ENCODE results near the gene SAMD13.

SAMD13 gene

DNA sequence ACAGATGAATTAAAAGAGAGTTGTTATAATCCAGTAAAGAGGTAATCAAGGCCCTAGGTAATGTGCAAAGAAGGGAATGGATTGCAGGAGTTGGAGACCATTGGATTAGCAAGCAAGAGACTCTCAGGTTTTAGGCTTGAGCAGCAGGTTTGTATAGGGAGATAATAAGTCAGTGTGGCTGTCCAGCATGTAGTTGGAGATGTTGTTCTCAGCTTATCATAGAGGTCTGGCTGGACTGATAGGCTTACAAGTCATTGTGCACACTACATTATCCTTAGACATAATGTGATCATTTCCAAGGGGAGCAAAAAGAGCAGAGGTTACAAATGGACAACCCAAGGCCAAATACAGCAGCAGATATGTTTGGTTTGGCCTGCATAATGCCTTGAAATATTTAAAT, 45.9 kb upstream of the SAMD13 start:
- Histone ChIP-seq H2BK120ac (ENCODE audit: low read depth, low read length) (no peak overlapping the region), H3K18ac (ENCODE audit: low read length) (no peak overlapping the region), H4K91ac (ENCODE audit: low read depth, low read length, poor library complexity) (no peak overlapping the region), H2AK5ac (ENCODE audit: low read depth, low read length) (no peak overlapping the region), H2BK5ac (ENCODE audit: low read length) (no peak overlapping the region), H3K79me1 (ENCODE audit: low read depth, low read length) (no peaks in the 10 kb centered on the region), H3K23ac (ENCODE audit: low read depth, low read length, poor library complexity) (no peak overlapping the region), H3K9ac (ENCODE audit: low read depth, low read length, poor library complexity) (no peak overlapping the region), H3K27me3 (ENCODE audit: control insufficient read depth in 3 of 3, insufficient read depth in 3 of 3, low read depth in 1 of 3, low read length in 3 of 3) (peaks cover 0 to 12% (median 0%) of the 10 kb centered on the region in 3 experiments), H2BK12ac (ENCODE audit: low read length) (no peak overlapping the region), H2BK15ac (ENCODE audit: low read length) (no peak overlapping the region), H3K9me3 (replicated peaks in 1 of 2; ENCODE audit: control insufficient read depth in 2 of 2, insufficient read depth in 1 of 2, low read depth in 1 of 2, low read length in 2 of 2) (no peaks in the 10 kb centered on the region), H2AFZ (ENCODE audit: low read length) (no peak overlapping the region), H3K14ac (ENCODE audit: low read length) (no peak overlapping the region), H3K27ac (replicated peaks; ENCODE audit: low read length) (no peak overlapping the region), H4K8ac (ENCODE audit: low read depth, low read length) (no peak overlapping the region), H3K4me1 (ENCODE audit: control insufficient read depth in 2 of 2, insufficient read depth in 1 of 2, low read depth in 1 of 2, low read length in 2 of 2) (no peaks in the 10 kb centered on the region), H3K36me3 (replicated peaks in 1 of 2; ENCODE audit: control insufficient read depth in 2 of 2, insufficient read depth in 2 of 2, low read length in 2 of 2) (no peaks in the 10 kb centered on the region), H3K4ac (ENCODE audit: low read length) (no peak overlapping the region), H3K4me3 (ENCODE audit: low read length in 2 of 2) (no peak overlapping the region), H3K4me2 (ENCODE audit: insufficient read depth, low read length, poor library complexity, severe bottlenecking) (no peak overlapping the region)
- DNase-seq (ENCODE audit: low spot score) = no peak

DNA sequence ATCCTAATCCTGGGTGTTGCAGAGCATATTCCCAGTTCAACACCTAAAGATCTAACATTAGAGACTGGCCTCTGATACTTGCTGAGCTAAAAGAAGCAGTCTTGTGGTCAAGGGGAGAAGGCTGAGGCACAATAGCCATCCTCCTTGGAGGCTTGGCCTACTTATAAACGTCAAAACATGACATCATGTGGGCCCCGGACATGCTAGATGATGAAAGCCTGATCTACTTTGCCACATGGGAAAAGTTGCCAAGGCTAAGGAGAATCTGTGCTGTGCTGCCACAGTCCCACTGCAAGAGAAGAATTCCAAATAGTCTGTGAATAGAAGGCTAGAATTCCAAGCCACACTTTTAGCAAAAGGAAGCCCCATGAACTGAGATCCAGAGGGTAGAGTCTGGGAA, 43.9 kb upstream of the SAMD13 start:
- H3K4me3 ChIP-seq (ENCODE audit: low read length in 2 of 2) = no peak overlapping the region
- no peak overlapping the region for H3K4ac ChIP-seq (ENCODE audit: low read length)
- no peaks in the 10 kb centered on the region for H3K4me1 ChIP-seq (ENCODE audit: control insufficient read depth in 2 of 2, insufficient read depth in 1 of 2, low read depth in 1 of 2, low read length in 2 of 2)

DNA sequence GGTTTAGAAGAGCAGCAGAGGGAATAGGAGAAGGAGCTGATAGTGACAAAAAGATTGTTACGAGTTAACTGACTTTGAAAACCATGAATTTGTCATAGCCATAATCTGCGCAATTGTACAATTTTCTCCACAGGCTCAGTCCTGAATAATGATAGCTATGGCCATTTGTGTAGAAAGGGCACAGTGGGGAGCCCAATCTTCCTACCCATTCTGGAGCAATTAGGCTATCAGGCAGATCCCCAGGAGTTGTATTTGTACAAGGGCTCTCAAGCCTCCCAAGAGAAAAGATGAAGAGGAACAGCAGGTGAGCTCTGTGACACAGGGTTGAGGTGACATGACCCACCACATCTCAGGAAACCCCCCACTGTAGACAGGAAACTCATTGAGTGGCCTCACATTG, 42.1 kb upstream of the SAMD13 start:
- H3K36me3 ChIP-seq (replicated peaks in 1 of 2; ENCODE audit: control insufficient read depth in 2 of 2, insufficient read depth in 2 of 2, low read length in 2 of 2) = no peaks in the 10 kb centered on the region
- H3K27me3 ChIP-seq (ENCODE audit: control insufficient read depth in 3 of 3, insufficient read depth in 3 of 3, low read depth in 1 of 3, low read length in 3 of 3) = peaks cover 0 to 18% (median 0%) of the 10 kb centered on the region in 3 experiments
- H3K4ac ChIP-seq (ENCODE audit: low read length) = no peak overlapping the region
- no peak overlapping the region for H3K4me3 ChIP-seq (ENCODE audit: low read length in 2 of 2)
- H3K4me2 ChIP-seq (ENCODE audit: insufficient read depth, low read length, poor library complexity, severe bottlenecking) = no peak overlapping the region
- no peak overlapping the region for H2BK5ac ChIP-seq (ENCODE audit: low read length)
- H3K27ac ChIP-seq (replicated peaks; ENCODE audit: low read length) = no peak overlapping the region
- H2AFZ ChIP-seq (ENCODE audit: low read length) = no peak overlapping the region
- no peak overlapping the region for H2BK12ac ChIP-seq (ENCODE audit: low read length)
- H2BK15ac ChIP-seq (ENCODE audit: low read length) = no peak overlapping the region
- no peak overlapping the region for H4K8ac ChIP-seq (ENCODE audit: low read depth, low read length)
- H3K23ac ChIP-seq (ENCODE audit: low read depth, low read length, poor library complexity) = no peak overlapping the region
- H4K91ac ChIP-seq (ENCODE audit: low read depth, low read length, poor library complexity) = no peak overlapping the region
- no peaks in the 10 kb centered on the region for H3K9me3 ChIP-seq (replicated peaks in 1 of 2; ENCODE audit: control insufficient read depth in 2 of 2, insufficient read depth in 1 of 2, low read depth in 1 of 2, low read length in 2 of 2)
- no CpG with 5 or more reads among the region's 2 CpGs for WGBS, 2 donors (ENCODE audit: extremely low coverage in 2 of 2, insufficient read length in 2 of 2, insufficient replicate concordance in 1 of 2)
- H3K9ac ChIP-seq (ENCODE audit: low read depth, low read length, poor library complexity) = no peak overlapping the region
- H2BK120ac ChIP-seq (ENCODE audit: low read depth, low read length) = no peak overlapping the region
- no peak overlapping the region for H3K18ac ChIP-seq (ENCODE audit: low read length)
- no peaks in the 10 kb centered on the region for H3K4me1 ChIP-seq (ENCODE audit: control insufficient read depth in 2 of 2, insufficient read depth in 1 of 2, low read depth in 1 of 2, low read length in 2 of 2)
- no peak overlapping the region for H3K14ac ChIP-seq (ENCODE audit: low read length)
- no peak for DNase-seq (ENCODE audit: low spot score)
- H2AK5ac ChIP-seq (ENCODE audit: low read depth, low read length) = no peak overlapping the region
- no peaks in the 10 kb centered on the region for H3K79me1 ChIP-seq (ENCODE audit: low read depth, low read length)

More for the DNA sequence above, 43.9 kb upstream of the SAMD13 start:
- H3K18ac ChIP-seq (ENCODE audit: low read length) = no peak overlapping the region
- no peak overlapping the region for H2BK15ac ChIP-seq (ENCODE audit: low read length)
- H4K91ac ChIP-seq (ENCODE audit: low read depth, low read length, poor library complexity) = no peak overlapping the region
- peaks cover 0 to 18% (median 0%) of the 10 kb centered on the region in 3 experiments for H3K27me3 ChIP-seq (ENCODE audit: control insufficient read depth in 3 of 3, insufficient read depth in 3 of 3, low read depth in 1 of 3, low read length in 3 of 3)
- H2AFZ ChIP-seq (ENCODE audit: low read length) = no peak overlapping the region
- no peaks in the 10 kb centered on the region for H3K79me1 ChIP-seq (ENCODE audit: low read depth, low read length)
- WGBS, 2 donors (ENCODE audit: extremely low coverage in 2 of 2, insufficient read length in 2 of 2, insufficient replicate concordance in 1 of 2) = no CpG with 5 or more reads among the region's 2 CpGs
- H4K8ac ChIP-seq (ENCODE audit: low read depth, low read length) = no peak overlapping the region
- H3K23ac ChIP-seq (ENCODE audit: low read depth, low read length, poor library complexity) = no peak overlapping the region
- H3K14ac ChIP-seq (ENCODE audit: low read length) = no peak overlapping the region
- no peak overlapping the region for H2AK5ac ChIP-seq (ENCODE audit: low read depth, low read length)
- no peaks in the 10 kb centered on the region for H3K36me3 ChIP-seq (replicated peaks in 1 of 2; ENCODE audit: control insufficient read depth in 2 of 2, insufficient read depth in 2 of 2, low read length in 2 of 2)
- H2BK5ac ChIP-seq (ENCODE audit: low read length) = no peak overlapping the region
- no peaks in the 10 kb centered on the region for H3K9me3 ChIP-seq (replicated peaks in 1 of 2; ENCODE audit: control insufficient read depth in 2 of 2, insufficient read depth in 1 of 2, low read depth in 1 of 2, low read length in 2 of 2)
- H2BK12ac ChIP-seq (ENCODE audit: low read length) = no peak overlapping the region
- DNase-seq (ENCODE audit: low spot score) = no peak
- H3K9ac ChIP-seq (ENCODE audit: low read depth, low read length, poor library complexity) = no peak overlapping the region
- H3K27ac ChIP-seq (replicated peaks; ENCODE audit: low read length) = no peak overlapping the region
- no peak overlapping the region for H2BK120ac ChIP-seq (ENCODE audit: low read depth, low read length)
- H3K4me2 ChIP-seq (ENCODE audit: insufficient read depth, low read length, poor library complexity, severe bottlenecking) = no peak overlapping the region

DNA sequence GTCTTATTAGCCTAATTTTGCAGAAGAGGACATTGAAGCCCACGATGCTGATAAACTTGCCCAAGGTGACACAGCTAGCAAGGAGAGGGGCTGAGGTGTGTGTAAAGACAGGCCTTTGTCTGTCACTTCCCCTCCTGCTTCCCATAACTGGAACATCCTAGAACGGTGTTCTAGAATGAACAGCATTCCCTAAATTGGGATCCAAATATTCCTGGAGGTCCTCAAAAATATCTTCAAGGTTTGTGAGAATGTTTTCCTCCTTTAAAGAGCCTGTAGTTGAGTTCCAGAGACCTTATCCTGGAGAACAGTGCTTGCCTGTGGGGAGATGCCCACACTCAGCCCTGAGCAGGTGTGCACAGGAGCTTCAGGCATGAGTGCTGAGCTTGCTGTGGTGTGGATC, 41.5 kb upstream of the SAMD13 start:
- H4K8ac ChIP-seq (ENCODE audit: low read depth, low read length) = no peak overlapping the region
- H3K18ac ChIP-seq (ENCODE audit: low read length) = no peak overlapping the region
- no peaks in the 10 kb centered on the region for H3K36me3 ChIP-seq (replicated peaks in 1 of 2; ENCODE audit: control insufficient read depth in 2 of 2, insufficient read depth in 2 of 2, low read length in 2 of 2)
- H2AFZ ChIP-seq (ENCODE audit: low read length) = no peak overlapping the region
- H3K4me3 ChIP-seq (ENCODE audit: low read length in 2 of 2) = no peak overlapping the region
- no peak overlapping the region for H3K4me2 ChIP-seq (ENCODE audit: insufficient read depth, low read length, poor library complexity, severe bottlenecking)
- no peak overlapping the region for H2AK5ac ChIP-seq (ENCODE audit: low read depth, low read length)
- H2BK5ac ChIP-seq (ENCODE audit: low read length) = no peak overlapping the region
- no peak overlapping the region for H3K14ac ChIP-seq (ENCODE audit: low read length)
- H3K27me3 ChIP-seq (ENCODE audit: control insufficient read depth in 3 of 3, insufficient read depth in 3 of 3, low read depth in 1 of 3, low read length in 3 of 3) = peaks cover 0 to 18% (median 0%) of the 10 kb centered on the region in 3 experiments
- no peak for DNase-seq (ENCODE audit: low spot score)
- H4K91ac ChIP-seq (ENCODE audit: low read depth, low read length, poor library complexity) = no peak overlapping the region
- H3K9ac ChIP-seq (ENCODE audit: low read depth, low read length, poor library complexity) = no peak overlapping the region
- no peak overlapping the region for H3K27ac ChIP-seq (replicated peaks; ENCODE audit: low read length)
- no peak overlapping the region for H2BK120ac ChIP-seq (ENCODE audit: low read depth, low read length)
- no peak overlapping the region for H3K23ac ChIP-seq (ENCODE audit: low read depth, low read length, poor library complexity)
- no CpG with 5 or more reads among the region's 2 CpGs for WGBS, 2 donors (ENCODE audit: extremely low coverage in 2 of 2, insufficient read length in 2 of 2, insufficient replicate concordance in 1 of 2)
- no peaks in the 10 kb centered on the region for H3K79me1 ChIP-seq (ENCODE audit: low read depth, low read length)
- H3K9me3 ChIP-seq (replicated peaks in 1 of 2; ENCODE audit: control insufficient read depth in 2 of 2, insufficient read depth in 1 of 2, low read depth in 1 of 2, low read length in 2 of 2) = no peaks in the 10 kb centered on the region
- H3K4ac ChIP-seq (ENCODE audit: low read length) = no peak overlapping the region
- no peak overlapping the region for H2BK12ac ChIP-seq (ENCODE audit: low read length)
- H2BK15ac ChIP-seq (ENCODE audit: low read length) = no peak overlapping the region
- no peaks in the 10 kb centered on the region for H3K4me1 ChIP-seq (ENCODE audit: control insufficient read depth in 2 of 2, insufficient read depth in 1 of 2, low read depth in 1 of 2, low read length in 2 of 2)

All from neuronal stem cell (in vitro differentiated cells).